Transverse colon (tissue), 4 donors: ENCODE results near the gene PDZD2.

ENCODE experiments used
- CTCF ChIP-seq, 5 experiments: fragments of 200-600 bp in 3 of 5; fragments of 450-650 bp in 2 of 5; sonication (generic) in 3 of 5; IDR thresholded peaks; 1 replicate in 2 of 5; 2 replicates in 3 of 5; pipeline ENCODE4 v1.5.1; 2016 to 2017; ENCODE audit warnings: antibody characterized with exemption in 5 of 5, inconsistent platforms in 3 of 5, mild to moderate bottlenecking in 2 of 5, moderate library complexity in 1 of 5
- POLR2A ChIP-seq: fragments of 450-650 bp; IDR thresholded peaks from one replicate; pipeline ENCODE4 v1.6.1; 2016; ENCODE audit warnings: antibody characterized with exemption, mild to moderate bottlenecking, moderate library complexity
- POLR2AphosphoS5 ChIP-seq, 3 donors: sonication (generic); formaldehyde crosslinking; IDR thresholded peaks; one replicate each; pipeline ENCODE4 v1.6.1; 2016; ENCODE audit warnings: antibody characterized with exemption in 3 of 3

GRCh38 chr5:31924005-31924404, 285.1 kb downstream of the PDZD2 start:
- TF ChIP-seq CTCF (IDR thresholded peaks at IDR 0.05) (no peak), POLR2AphosphoS5 (IDR thresholded peaks at IDR 0.05) (no peak), POLR2A (no peak)
